Right lobe of liver (tissue), 6 donors: Measurements from ENCODE around the gene PXT1. TPM values are rescaled to one million over a fixed set of nuclear protein-coding genes. Genes with fewer than 3 reads are reported as not detected.

Experiments used
- ATAC-seq, 4 donors: fragments of 200-7000 bp; cut with Tn5 transposase; one replicate each; pipeline ENCODE4 v1.9.1; 2020; ENCODE audit warnings: mild to moderate bottlenecking in 4 of 4, moderate library complexity in 4 of 4
- DNase-seq, 3 donors: peaks; one replicate each; pipeline ENCODE4 v3.0.0-alpha.2; 2020
- H3K27ac ChIP-seq, 3 donors: fragments of 200-600 bp; one replicate each; pipeline ENCODE4 v1.8.0; 2022
- H3K27me3 ChIP-seq, 2 donors: fragments of 200-600 bp; one replicate each; pipeline ENCODE4 v1.8.0; 2022
- H3K36me3 ChIP-seq, 4 donors: fragments of 200-600 bp; sonication (generic) in 1 of 4; one replicate each; pipeline versions ENCODE4 v1.5.1 to v1.8.0; 2017 to 2022; ENCODE audit warnings: control low read depth in 1 of 4
- H3K4me1 ChIP-seq, 4 donors: fragments of 200-600 bp; sonication (generic) in 1 of 4; one replicate each; pipeline versions ENCODE4 v1.5.1 to v1.8.0; 2017 to 2022; ENCODE audit warnings: control low read depth in 1 of 4
- H3K4me3 ChIP-seq, 3 donors: fragments of 200-600 bp; one replicate each; pipeline ENCODE4 v1.8.0; 2022
- H3K9me3 ChIP-seq, 4 donors: fragments of 200-600 bp; sonication (generic) in 1 of 4; one replicate each; pipeline versions ENCODE4 v1.5.1 to v1.8.0; 2017 to 2022; ENCODE audit warnings: control low read depth in 1 of 4
- CTCF ChIP-seq, 4 donors: fragments of 200-600 bp in 3 of 4; fragments of 450-650 bp in 1 of 4; IDR thresholded peaks; one replicate each; pipeline versions ENCODE4 v1.5.1 to v1.8.0; 2016 to 2022; ENCODE audit warnings: antibody characterized with exemption in 4 of 4, mild to moderate bottlenecking in 2 of 4
- POLR2A ChIP-seq: fragments of 450-650 bp; IDR thresholded peaks from one replicate; pipeline ENCODE4 v1.6.1; 2017; ENCODE audit warnings: antibody characterized with exemption, mild to moderate bottlenecking
- WGBS: methylation state at CpG from one replicate; pipeline ENCODE4 v1.1.6; 2018; ENCODE audit warnings: low coverage, low lambda C conversion rate; ENCODE audit not compliant: insufficient coverage; ENCODE audit errors: missing lambda C conversion rate; 5-methylcytosine and 5-hydroxymethylcytosine counted together
- intact Hi-C, 2 donors: fragments of 100-400 bp; cut with DNase I; formaldehyde crosslinking; loops; one replicate each; pipeline versions ENCODE4 v1.11.2 to v1.14.1; 2022
- total RNA-seq, 6 experiments: library from RNA; depleted of rRNA in 2 of 6; stranded (reverse); fragments of >200 nt in 2 of 6; fragmentation: NEBNext Ultra II Directional in 3 of 6; extraction: Animal tissue kit (Norgen Biotek cat#: 25700) in 3 of 6; gene quantifications; one replicate each; pipeline versions ENCODE4 v1.1.0 to v1.2.4, GENCODE V29; 2016 to 2023
- donor health status: DM: no; HTN: yes; CAD: no.
- donor health status: DM: no; HTN: no; CAD: no.
- donor health status: DM: no; HTN: no; CAD: no.
- donor health status: DM: no; HTN: yes; CAD: no.
- donor health status: DM: no; HTN: yes; CAD: no.

The PXT1 gene
- total RNA-seq, 6 experiments from 2014 or later, result 0.11 TPM; not detected in 5

GRCh38 chr6:36377594-36377993 is 65.1 kb downstream of the PXT1 start:
- Histone ChIP-seq H3K4me3 (no peak overlapping the region), H3K36me3 (no peaks in the 10 kb centered on the region), H3K4me1 (peaks cover 0 to 21% (median 4%) of the 10 kb centered on the region in 4 donors), H3K27ac (no peak overlapping the region), H3K9me3 (no peaks in the 10 kb centered on the region), H3K27me3 (no peaks in the 10 kb centered on the region)
- DNase-seq, result peak in 1 of 3 donors; percentile 33
- intact Hi-C loops, result no loop called here
- TF ChIP-seq CTCF (IDR thresholded peaks at IDR 0.05), result no peak
- no peak for TF ChIP-seq POLR2A
- 24% methylated on average over 5 of the region's 5 CpGs for WGBS
- peak in 3 of 4 donors; percentile 33 to 58 (median 38) for ATAC-seq

DNA sequence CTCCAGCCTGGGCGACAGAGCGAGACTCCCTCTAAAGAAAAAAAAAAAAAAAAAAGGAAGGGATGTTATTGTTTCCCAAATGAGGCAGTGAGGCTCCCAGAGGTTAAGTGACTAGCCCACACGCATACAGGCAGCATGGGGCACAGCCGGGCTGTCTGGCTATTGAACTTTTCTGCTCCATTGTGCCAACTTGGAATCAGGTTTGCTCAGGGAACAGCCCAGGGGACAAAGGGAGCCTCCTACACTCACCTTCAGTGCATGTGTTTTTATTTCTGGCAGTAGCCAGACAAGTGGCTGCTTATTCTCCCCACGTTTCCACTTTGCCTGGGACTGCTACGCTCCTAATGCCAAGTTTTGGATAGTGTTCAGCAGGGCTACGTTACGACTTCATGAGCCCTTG is 65.9 kb downstream of the PXT1 start:
- Histone ChIP-seq H3K36me3 (no peaks in the 10 kb centered on the region), H3K27ac (no peak overlapping the region), H3K4me3 (no peak overlapping the region), H3K9me3 (no peaks in the 10 kb centered on the region), H3K27me3 (no peaks in the 10 kb centered on the region), H3K4me1 (peaks cover 0 to 21% (median 4%) of the 10 kb centered on the region in 4 donors)
- 56% methylated on average over 8 of the region's 8 CpGs for WGBS
- ATAC-seq, result peak; percentile 60 to 88 (median 77)
- peak in 1 of 3 donors; percentile 63 for DNase-seq
- no peak for TF ChIP-seq CTCF (IDR thresholded peaks at IDR 0.05)
- no peak for TF ChIP-seq POLR2A
- intact Hi-C loops, result no loop called here

GRCh38 chr6:36376183-36376582 is 66.5 kb downstream of the PXT1 start:
- Histone ChIP-seq H3K9me3 (no peaks in the 10 kb centered on the region), H3K27me3 (no peaks in the 10 kb centered on the region), H3K27ac (no peak overlapping the region), H3K4me1 (peaks cover 0 to 21% (median 4%) of the 10 kb centered on the region in 4 donors), H3K36me3 (no peaks in the 10 kb centered on the region), H3K4me3 (no peak overlapping the region)
- TF ChIP-seq CTCF (IDR thresholded peaks at IDR 0.05), result no peak
- no peak for TF ChIP-seq POLR2A
- intact Hi-C loops, result no loop called here
- ATAC-seq (no peak), DNase-seq (peak in 1 of 3 donors; percentile 24)
- 80% methylated on average over 6 of the region's 8 CpGs for WGBS

DNA sequence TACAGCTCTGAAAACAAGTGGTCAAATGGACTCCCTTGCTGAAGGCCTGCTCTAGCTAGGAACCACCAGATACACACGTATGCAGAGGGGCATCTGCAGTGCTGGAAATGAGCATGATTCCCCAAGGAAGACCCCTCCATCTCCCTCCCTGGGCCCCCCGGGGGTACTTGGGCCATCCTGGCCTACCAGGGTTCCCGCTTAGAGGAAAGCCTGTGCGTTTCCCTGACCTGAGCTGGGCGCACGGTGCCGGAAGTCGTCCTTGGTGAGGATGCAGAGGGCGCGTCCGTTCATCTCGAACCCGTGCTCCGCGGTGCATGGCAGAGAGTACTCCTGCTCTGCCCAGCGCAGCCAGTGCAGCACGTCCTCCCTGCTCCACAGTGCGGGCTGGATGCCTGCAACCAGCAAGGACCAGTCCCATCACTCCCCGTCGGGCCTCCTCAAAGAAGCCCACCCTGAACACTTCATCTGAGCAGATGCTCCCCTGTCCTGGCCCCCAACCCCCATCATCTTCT is 67.0 kb downstream of the PXT1 start:
- TF ChIP-seq POLR2A (no peak), CTCF (IDR thresholded peaks at IDR 0.05) (no peak)
- no peak overlapping the region for H3K4me3 ChIP-seq
- peaks cover 0 to 21% (median 4%) of the 10 kb centered on the region in 4 donors for H3K4me1 ChIP-seq
- no peak overlapping the region for H3K27ac ChIP-seq
- WGBS, result 80% methylated on average over 1 of the region's 20 CpGs
- no peaks in the 10 kb centered on the region for H3K36me3 ChIP-seq
- H3K9me3 ChIP-seq, result no peaks in the 10 kb centered on the region
- no peaks in the 10 kb centered on the region for H3K27me3 ChIP-seq
- ATAC-seq (no peak), DNase-seq (peak in 1 of 3 donors; percentile 43)
- intact Hi-C loops, result no loop called here
